ENCODE measurements around the gene CEP128.

The CEP128 gene

DNA sequence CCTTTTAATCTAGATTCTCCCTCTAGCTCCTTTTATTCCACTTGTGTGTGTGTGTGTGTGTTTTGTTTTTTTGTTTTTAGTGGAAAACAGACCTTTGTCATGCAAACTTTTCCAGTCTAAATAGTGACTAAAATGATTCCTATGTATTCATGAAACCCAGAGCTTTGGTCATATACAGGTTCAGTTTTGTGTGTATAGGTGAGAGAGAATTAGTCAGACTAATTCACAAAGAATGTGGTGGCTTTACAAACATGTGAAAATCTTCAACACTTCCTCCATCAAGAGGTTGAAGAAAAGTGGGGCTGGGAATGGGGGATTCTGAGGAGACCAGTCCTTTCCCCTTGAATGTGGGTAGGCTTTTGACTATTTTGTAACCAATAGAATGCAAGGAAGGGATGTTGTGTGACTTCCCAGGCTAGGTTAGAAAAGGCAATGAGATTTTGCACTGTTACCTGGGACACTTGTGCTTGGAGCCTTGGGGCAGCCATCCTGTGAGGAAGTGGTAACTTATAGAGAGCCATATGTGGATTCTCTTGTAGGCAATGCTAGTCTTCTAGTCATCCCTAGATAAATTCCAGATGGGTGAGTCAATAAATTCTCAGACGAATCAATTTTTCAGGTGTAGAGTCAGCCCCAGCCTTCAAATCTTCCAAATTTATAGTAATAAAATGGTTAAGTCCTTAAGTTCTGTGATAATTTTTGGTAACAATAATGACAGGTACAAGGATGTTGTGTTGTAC is 236.1 kb downstream of the CEP128 start:
- TF ChIP-seq, protein P1, sequence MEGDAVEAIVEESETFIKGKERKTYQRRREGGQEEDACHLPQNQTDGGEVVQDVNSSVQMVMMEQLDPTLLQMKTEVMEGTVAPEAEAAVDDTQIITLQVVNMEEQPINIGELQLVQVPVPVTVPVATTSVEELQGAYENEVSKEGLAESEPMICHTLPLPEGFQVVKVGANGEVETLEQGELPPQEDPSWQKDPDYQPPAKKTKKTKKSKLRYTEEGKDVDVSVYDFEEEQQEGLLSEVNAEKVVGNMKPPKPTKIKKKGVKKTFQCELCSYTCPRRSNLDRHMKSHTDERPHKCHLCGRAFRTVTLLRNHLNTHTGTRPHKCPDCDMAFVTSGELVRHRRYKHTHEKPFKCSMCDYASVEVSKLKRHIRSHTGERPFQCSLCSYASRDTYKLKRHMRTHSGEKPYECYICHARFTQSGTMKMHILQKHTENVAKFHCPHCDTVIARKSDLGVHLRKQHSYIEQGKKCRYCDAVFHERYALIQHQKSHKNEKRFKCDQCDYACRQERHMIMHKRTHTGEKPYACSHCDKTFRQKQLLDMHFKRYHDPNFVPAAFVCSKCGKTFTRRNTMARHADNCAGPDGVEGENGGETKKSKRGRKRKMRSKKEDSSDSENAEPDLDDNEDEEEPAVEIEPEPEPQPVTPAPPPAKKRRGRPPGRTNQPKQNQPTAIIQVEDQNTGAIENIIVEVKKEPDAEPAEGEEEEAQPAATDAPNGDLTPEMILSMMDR (IDR thresholded peaks at IDR 0.05; ENCODE audit: low read length, missing control alignments) = no peak
- DNase-seq (ENCODE audit: low read depth) = no peak
- no peak overlapping the region for H3K4me3 ChIP-seq (replicated peaks; ENCODE audit: low read depth, low read length)

DNA sequence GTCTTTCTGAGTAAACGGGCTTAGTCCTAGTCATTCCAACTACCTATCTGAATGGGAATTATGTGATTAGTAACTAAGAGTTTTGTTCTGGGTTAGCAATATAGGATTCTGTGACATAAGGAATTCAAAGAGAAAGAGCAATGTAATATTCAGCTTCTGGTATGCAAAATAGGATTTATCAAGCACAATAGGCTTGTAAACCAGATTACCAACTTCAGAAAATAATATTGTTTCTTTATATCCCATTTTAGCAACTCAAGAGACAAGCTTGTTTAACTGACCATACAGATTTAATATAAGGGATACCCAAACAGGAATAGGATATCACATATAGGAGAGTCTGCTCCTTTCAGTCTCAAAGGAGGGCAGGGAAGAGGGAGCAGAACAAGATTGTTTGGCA is 240.9 kb downstream of the CEP128 start:
- DNase-seq (ENCODE audit: low read depth) = no peak
- H3K4me3 ChIP-seq (replicated peaks; ENCODE audit: low read depth, low read length) = no peak overlapping the region
- TF ChIP-seq, protein P1 (IDR thresholded peaks at IDR 0.05; ENCODE audit: low read length, missing control alignments) = no peak

DNA sequence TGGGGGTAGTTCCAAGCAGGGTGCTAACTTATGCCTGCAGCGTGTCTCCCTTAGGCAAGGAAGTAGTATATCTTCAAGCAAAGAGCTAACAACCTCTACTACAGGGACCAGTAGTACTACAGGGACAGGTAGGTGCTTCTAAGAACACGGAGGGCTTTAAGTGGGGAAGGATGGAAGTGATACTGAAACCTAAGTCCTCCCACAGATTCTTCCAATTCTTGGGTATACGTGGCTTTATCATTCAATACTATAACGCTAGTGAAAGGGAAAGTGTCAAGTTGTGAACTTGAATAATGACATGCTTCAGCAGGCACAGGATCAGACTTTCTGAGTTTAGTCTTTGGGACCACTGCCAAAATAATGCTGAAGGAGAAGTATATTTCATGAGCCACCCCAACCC is 241.7 kb downstream of the CEP128 start:
- TF ChIP-seq, protein P1 (IDR thresholded peaks at IDR 0.05; ENCODE audit: low read length, missing control alignments) = no peak
- no peak for DNase-seq (ENCODE audit: low read depth)
- H3K4me3 ChIP-seq (replicated peaks; ENCODE audit: low read depth, low read length) = no peak overlapping the region

DNA sequence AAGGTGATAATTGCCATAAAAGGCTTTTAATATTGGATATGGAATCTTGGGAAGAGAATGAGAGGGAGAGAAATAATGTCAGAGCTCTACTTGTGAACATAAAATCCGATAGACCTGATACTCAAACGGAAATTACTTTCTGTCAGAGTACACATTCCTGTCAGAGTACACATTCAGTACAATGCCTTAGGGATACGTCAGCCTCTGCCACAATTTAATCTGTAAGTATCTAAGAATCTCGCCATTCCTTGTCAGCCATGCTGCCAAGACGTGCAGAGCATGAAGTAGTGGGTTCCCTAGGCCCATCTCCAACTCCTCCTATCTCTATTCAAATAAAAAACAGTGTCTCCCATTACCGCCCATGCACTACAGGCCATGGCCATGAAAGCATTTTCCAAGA is 242.6 kb downstream of the CEP128 start:
- TF ChIP-seq, protein P1 (IDR thresholded peaks at IDR 0.05; ENCODE audit: low read length, missing control alignments) = no peak
- H3K4me3 ChIP-seq (replicated peaks; ENCODE audit: low read depth, low read length) = no peak overlapping the region
- DNase-seq (ENCODE audit: low read depth) = peak; percentile 3

DNA sequence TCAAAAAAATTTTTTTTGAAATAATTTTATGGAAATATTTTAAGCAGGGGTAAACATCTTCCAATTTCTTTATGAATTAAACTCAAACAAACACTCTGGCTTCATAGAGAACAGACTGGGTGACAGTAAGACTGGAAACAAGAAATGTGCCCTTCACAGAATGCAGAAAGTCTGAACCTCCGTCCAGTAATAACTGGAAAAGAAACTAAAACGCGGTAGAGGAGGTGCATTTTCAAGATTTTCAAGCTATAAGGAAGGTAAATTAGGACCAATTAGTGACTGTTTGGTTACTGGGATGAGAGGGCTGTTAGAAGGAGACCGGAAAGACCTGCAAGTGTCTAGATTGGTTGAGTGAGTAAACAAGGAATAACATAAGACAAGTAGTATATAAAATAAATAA is 245.7 kb downstream of the CEP128 start:
- TF ChIP-seq, protein P1 (IDR thresholded peaks at IDR 0.05; ENCODE audit: low read length, missing control alignments) = no peak
- no peak for DNase-seq (ENCODE audit: low read depth)
- H3K4me3 ChIP-seq (replicated peaks; ENCODE audit: low read depth, low read length) = no peak overlapping the region

DNA sequence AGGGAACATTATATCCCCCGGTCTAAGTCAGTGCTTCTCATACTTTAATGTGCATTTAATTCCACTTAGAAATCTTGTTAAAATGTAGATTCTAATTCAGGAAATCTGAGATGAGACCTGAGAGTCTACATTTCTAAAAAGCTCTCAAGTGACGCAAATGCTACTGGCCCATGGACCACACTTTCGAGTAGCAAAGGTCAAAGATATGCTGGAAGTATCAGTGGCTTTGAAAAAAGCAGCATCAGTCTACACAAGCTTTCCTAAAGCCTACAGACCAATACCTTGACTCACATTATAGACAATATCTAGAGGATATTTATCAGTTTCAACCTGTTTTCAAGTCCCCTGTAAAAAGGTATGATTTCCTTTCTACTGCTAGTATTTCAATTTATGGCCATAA is 248.6 kb downstream of the CEP128 start:
- no peak for DNase-seq (ENCODE audit: low read depth)
- TF ChIP-seq, protein P1 (IDR thresholded peaks at IDR 0.05; ENCODE audit: low read length, missing control alignments) = no peak
- no peak overlapping the region for H3K4me3 ChIP-seq (replicated peaks; ENCODE audit: low read depth, low read length)

DNA sequence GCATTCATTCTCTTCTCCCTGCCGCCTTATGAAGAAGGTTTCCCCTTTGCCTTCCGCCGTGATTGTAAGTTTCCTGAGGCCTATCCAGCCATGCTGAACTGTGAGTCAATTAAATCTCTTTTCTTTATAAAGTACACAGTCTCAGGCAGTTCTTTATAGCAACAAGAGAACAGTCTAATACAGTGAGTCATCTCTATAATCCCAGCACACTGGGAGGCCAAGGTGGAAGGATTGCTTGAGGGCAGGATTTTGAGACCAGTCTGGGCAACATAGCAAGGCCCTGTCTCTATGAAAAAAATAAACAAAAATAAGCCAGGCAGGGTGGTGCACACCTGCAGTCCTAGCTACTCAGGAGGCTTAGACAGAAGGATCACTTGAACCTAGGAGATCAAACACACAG is 259.9 kb downstream of the CEP128 start:
- DNase-seq (ENCODE audit: low read depth) = no peak
- TF ChIP-seq, protein P1 (IDR thresholded peaks at IDR 0.05; ENCODE audit: low read length, missing control alignments) = no peak
- no peak overlapping the region for H3K4me3 ChIP-seq (replicated peaks; ENCODE audit: low read depth, low read length)
